Right forelimb (tissue), 1 donor: Measurements from ENCODE around the gene KIF1A.
A peak's percentile ranks its signal among the peaks of the same experiment; 100 is the strongest.

ENCODE experiments used
- DNase-seq: peaks from one replicate; pipeline ENCODE4 v3.0.0-alpha.2; 2018

Gene KIF1A, protein sequence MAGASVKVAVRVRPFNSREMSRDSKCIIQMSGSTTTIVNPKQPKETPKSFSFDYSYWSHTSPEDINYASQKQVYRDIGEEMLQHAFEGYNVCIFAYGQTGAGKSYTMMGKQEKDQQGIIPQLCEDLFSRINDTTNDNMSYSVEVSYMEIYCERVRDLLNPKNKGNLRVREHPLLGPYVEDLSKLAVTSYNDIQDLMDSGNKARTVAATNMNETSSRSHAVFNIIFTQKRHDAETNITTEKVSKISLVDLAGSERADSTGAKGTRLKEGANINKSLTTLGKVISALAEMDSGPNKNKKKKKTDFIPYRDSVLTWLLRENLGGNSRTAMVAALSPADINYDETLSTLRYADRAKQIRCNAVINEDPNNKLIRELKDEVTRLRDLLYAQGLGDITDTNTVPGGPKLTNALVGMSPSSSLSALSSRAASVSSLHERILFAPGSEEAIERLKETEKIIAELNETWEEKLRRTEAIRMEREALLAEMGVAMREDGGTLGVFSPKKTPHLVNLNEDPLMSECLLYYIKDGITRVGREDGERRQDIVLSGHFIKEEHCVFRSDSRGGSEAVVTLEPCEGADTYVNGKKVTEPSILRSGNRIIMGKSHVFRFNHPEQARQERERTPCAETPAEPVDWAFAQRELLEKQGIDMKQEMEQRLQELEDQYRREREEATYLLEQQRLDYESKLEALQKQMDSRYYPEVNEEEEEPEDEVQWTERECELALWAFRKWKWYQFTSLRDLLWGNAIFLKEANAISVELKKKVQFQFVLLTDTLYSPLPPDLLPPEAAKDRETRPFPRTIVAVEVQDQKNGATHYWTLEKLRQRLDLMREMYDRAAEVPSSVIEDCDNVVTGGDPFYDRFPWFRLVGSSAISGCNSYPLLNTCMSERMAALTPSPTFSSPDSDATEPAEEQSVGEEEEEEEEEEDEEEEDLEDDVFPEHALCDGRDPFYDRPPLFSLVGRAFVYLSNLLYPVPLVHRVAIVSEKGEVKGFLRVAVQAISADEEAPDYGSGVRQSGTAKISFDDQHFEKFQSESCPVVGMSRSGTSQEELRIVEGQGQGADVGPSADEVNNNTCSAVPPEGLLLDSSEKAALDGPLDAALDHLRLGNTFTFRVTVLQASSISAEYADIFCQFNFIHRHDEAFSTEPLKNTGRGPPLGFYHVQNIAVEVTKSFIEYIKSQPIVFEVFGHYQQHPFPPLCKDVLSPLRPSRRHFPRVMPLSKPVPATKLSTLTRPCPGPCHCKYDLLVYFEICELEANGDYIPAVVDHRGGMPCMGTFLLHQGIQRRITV (N-terminal part only)

DNA sequence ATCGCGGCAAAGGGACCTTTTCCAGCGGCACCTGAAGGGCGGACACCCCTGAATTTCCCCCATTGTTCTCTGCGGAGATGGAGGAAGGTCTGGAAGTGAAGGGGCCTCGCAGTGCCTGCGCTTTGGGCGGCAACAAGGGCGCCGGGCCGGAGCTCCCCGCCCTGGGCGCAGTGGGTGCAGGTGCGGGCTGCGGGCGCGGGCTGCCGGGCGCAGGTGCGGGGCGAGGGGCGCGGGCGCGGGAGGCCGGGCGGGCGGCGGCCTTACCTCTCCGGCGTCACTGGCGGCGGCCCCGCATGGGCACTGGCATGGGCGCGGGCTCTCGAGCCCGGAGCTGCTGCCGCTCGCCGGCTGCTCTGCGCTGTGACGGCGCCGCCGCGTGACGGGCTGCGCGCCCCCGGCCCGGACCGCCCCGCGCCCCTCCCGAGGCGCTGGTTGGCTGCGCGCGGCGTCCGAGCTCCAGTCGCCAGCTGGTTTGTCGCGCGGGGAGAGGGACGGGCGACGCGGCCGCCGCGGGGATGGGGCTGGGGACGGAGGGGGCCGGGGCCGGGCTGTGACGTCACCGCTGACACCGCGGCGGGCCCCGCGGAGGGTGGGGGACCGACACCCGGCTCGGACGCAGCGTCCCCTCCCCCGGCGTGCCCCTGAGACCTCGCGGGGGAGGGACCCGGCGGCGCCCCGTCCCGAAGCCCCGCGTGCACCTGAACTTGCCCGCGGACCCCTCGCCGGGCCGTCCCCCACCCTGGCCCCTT, at the start of gene KIF1A:
KIF1A (minus strand) TSS at position 362 of the 749 bp plus-strand sequence. CDS start 22,467 bp downstream, outside the sequence.
- DNase-seq = no peak

DNA sequence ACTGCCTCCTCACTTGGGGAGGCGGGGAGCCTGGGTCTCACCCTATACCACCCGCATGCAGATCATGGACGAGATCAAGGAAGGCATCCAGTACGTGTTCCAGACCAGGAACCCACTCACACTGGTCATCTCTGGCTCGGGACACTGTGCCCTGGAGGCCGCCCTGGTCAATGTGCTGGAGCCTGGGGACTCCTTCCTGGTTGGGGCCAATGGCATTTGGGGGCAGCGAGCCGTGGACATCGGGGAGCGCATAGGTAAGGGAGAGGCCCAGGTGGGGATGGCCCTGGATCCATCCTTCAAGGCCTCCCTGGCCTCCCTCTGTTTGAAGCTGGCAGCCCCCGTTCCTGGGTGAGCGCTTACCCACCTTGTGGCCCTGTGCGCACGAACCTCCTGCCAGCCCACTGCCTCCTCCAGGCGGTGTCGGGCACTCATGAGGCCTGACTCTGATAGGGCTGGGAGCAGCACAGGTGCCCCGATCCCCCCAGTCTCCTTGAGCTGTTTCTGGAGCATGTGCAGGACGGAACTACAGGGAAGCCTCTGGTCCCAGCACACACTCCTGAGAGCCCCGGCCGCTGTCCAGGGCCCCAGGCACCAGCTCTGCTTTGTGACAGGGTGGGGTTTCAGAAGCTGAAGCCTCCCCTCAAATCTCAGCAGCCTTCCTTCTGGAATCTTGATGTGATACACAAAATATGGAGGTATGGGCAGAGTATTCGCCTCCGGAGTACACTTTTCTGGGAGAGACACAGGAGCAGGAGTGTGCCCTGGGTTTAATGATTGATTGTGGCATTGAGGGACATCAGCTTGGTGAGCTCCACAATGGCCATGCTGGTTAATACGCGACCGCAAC, 49.3 kb upstream of the KIF1A start:
- DNase-seq = no peak

DNA sequence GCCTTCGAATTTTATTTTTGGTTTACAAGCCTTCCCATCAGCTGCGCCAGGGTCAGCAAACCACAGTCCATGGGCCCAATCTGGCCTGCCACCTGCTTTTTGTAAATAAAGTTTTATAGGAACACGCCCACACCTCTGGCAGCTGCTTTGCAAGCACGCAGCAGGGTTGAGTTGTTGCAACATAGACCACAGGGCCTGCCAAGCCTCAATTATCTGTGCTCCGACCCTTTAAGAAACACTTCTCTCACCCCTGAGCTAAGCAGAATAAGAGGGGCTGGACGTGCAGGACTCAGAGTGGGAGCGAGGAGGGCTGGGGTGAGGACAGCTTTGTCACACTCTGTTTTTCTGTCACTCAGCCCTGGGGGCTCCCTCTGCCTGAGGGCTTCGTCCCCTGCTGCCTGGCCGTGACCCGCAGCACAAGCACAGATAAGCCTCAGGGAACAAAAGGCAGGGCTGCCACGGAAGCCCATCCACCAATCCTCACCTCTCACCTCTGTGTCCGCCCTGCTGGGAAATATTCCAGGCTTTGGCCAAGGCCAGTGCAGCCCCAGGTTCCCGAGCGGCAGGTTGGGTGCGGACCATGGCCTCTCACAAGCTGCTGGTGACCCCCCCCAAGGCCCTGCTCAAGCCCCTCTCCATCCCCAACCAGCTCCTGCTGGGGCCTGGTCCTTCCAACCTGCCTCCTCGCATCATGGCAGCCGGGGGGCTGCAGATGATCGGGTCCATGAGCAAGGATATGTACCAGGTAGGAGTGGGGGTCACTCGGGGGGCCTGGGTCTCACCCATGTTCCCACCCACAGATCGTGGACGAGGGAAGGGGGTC, 48.5 kb upstream of the KIF1A start, which contains the start of gene AGXT:
AGXT (plus strand) TSS at position 539 of the 823 bp plus-strand sequence; CDS start at position 581, 42 bp downstream.
- DNase-seq = no peak

DNA sequence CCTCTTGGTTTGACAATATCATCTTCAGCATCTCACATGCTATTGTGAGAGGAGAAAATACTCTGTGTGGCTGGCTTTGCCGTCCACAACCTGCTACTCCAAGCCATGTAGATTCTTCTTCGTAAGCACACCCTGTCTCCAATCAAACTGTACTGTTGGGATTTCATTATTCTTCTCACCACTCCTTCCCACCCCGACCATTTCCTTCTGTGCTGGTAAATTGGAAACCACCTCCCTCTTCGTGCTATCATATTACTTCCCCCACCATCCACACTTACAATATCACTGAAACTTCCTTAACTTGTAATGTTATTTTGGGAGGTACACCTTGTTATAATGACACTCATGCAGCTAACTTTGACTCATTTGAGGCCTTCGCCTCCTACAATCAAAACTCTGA, 45.4 kb upstream of the KIF1A start:
- no peak for DNase-seq

DNA sequence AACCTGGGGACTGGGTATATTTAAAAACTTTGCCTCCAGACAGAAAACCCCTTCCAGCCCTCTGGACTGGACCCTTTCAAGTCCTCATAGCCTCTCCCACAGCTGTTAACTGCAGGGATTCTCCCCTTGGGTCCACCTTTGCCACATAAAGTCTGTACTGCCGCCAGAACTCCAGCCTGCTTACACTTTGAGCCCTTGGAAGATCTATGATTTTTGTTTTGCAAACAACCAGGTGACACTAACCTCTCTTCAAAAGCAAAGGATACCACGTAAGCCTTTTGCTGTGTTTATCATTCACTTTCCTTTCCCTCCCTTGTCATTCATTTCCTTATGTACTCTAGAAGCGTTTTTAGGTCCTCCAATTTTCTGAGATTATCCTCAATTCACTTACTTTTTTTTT, 44.5 kb upstream of the KIF1A start:
- no peak for DNase-seq

DNA sequence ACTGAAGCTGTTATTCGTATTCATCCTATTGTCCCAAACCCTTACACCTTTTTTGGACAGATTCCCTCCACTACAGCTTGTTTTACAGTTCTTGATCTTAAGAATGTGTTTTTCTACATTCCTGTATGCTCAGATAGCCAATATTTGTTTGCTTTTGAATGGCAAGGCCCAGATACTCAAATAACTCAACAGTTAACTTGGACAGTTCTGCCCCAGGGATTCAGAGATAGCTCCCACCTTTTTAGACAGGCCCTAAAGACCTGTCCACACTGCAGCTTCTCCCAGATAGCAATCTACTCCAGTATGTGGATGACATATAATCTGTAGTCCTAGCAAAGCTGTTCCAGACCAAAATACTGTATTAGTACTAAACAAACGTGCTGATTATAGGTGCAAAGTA, 41.5 kb upstream of the KIF1A start:
- DNase-seq = peak; percentile 1

DNA sequence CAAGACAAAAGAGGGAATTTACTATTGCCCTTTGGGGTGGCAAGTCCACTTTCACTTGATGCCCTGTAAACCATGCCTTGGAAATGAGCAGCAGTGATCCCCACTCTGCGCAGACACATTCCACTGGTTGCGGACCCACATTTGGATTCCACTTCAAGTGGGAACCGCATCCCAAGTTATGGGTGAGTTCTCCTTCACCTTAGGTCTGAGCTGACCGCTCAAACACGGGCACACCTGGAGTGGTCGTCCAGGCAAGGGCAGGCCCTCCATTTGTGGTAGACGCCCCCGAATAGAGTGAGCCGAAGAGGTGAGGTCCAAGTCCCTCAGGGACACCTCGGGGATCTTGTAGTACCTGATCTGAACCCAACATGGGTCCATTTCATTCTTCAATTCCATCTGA, 38.9 kb upstream of the KIF1A start:
- no peak for DNase-seq

DNA sequence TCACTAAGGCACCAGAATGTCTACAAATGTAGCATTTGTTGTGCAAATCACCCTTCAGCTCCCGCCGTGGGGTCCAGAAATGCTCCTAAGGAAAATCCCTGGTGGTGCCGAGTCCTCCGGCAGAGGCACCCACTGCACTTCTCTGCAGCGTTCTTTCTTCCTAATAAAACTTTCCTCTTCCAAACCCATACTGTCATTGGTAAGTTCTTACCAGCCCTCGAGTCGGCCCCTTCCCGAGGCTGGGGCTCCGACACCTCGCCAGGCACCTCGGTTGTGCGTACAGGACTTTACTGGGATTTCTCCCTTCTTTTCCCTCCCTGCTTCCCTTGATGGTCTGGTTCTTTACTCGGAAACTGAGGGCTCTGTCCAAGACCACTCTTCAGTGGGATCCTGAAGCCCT, 38.3 kb upstream of the KIF1A start:
- DNase-seq = peak; percentile 6

DNA sequence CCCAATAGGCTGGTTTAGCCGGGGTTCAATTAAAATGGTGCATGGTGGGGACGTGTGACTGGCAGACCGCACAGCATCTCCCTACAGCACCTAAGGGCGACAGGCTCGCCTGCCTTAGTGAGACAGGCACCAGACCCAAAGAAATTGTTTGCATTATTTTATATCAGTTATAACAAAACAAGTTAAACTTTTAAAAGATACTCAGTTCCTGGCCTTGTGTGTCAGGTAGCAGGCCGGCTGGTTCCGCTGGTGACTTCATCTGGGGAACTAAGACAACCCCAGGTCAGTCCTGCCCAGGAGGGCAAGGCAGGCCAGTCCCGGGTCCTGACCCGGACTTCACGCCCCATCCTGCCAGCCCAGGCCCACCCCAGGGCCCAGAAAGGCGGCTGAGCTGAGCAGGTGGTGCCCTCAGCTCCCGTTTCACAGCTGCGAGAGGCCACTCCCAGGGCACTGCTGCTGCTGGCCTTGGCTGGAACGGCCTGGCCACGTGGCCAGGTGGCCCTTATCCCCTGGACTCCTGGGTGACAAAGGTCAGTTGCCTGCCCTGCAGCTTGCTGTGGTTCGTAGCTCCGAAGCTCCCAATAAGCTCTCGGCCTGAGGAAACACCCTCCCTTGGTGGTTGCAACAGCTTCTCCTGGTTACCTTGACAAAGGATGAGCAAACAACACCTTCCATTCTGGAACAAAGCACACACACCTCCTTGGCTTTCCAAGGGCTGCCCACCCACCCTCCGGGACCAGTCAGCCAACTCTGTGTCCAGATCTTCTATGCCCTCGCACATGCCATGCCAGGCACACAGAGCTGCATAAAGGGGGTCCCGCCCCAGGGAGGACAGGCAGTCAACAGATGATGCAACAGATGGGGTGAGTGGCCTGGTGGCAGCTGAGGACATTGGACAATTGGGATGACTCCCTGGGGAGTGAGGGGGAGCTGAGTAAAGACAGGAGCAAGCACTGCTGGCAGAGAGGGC, 37.3 kb upstream of the KIF1A start:
- DNase-seq = no peak

DNA sequence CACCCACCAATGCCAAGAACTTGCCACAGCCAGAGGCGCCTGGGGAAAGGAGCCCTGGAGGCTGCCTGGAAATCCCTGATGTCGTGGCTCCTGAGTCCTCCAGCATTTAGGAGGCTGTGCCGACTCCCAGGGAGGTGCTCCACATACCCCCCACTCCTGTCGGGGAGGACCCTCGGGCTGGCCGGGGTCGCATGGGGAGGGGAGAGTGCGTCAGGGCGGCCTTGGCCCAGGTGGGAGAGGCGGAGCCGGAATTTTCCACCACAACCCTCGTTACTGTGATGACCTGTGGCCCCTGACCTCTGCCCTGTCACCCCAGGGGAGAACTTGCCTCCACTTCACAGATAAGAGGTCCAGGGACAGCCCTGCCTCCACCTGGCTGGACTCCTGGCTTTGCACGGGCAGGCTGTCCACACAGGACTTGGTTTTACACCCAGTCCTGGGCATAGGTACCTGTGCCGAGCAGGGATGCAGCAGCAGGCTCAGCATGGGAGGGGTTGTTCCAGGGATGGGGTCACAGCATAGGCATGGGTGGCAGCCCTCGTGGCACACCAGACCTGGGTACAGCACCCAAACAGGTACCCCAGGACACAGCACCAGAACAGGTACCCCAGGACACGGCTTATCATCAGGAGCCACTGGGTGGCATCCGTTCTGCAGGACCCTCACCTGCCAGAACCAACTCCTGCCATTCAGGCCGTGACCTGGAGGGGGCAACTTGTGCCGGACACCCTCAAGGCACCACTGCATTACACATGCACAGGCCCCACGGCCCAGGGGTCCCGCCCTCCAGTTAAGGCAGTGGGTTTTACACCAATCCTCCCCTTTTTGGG, 36.3 kb upstream of the KIF1A start:
- DNase-seq = peak; percentile 41

DNA sequence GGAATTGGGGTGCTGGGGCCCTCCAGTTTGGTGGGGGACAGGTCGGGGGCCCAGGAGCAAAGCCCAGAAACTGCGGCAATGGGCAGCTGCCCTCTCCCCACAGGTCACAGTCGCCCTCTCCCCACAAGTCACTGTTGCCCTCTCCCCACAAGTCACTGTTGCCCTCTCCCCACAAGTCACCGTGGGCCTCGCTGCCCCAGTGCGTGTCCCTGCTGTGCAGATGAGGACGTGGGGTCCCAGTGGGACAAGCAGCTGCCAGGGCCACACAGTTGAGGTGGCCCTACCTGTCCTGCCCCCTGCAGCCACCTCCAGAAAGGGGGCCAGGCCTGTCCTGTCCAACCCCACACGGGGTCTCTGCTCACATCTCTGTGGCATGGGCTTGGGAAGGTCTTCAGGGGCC, 35.7 kb upstream of the KIF1A start:
- DNase-seq = no peak

DNA sequence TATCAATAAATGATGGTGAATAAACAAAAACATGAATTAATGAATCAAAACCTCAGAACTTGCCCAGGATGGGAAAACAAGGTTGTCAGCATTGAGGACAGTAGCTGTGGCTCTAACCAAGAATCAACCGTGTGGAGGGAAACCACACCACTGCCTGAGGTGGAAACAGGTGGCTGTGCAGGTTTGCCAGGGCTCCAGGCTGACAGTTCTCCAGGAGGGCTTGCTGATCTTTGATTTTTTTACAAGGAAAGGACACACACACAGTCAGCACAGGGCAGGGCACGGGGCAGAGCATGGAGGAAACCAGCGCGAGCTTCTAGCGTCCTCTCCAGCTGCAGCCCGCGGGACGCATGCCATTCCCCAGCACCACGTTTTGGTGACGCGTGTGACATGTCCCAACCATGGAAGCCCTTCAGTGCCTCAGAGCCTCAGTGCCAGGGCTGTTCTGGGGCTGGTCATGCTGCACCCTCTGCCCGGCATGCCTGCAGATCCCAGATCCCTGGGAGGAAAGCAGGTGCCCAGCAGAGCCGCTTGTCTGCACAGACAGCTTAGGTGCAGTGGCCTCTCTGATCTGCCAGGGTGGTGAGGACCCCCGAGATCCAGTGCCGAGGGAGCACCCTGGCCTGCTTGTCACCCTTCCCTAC, 32.8 kb upstream of the KIF1A start:
- DNase-seq = no peak

DNA sequence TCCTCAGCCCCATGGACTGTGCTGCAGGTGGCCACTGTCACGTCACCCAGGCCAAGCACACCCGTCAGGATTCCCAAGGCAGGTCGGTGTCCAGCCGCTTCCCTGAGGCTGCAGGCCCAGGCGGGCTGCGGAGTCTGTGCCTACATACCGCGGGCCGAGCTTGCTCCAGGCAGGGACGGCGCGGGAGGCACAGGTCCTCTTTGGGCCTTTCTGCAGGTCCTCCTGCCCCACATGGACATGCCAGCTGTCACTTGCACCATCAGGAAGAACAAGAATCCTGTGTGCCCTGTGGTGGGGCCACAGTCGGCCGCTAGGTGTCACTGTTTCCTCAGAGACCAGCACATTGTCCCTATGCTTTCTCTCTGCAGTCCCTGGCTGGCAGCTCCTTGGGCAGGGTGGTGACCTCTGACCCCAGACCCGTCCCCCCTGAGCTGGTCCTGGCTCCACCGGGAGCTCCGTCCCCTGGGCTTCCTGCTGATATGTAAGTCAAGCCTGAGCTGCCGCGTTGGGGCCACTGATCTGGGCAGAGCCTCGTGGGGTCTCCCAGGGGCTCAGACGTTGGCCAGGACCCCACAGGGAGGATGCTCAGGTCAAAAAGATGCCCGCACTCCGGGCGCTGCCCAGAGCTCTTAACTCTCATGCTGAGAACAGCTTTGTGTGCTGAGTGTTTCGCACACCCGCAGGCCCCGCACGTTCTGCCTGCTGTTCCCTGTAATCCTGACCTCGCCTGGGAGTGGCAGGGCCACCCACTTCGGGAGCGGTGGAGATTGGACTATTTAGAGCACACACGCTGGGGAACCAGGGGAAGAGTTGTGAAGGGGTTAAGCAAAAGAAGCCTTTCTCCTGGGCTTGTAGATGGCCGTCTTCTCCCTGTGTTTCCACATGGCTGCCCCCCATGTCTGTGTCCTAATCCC, 31.3 kb upstream of the KIF1A start:
- DNase-seq = peak; percentile 88

DNA sequence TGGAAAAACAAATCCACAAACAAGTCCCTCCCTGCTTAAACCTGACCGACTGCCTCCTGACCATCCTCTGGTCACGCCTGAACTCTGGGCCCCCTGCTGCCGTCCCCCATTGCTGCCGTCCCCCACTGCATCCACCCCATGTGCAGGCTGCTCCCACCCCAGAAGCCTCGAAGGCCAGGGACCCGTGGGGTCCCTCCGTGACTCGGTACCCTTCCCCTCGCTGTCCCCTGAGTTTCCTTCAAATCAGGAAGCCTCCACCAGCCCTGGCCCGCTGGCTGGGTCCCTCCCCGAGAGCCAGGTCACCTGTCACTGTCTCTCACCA, 30.7 kb upstream of the KIF1A start:
- no peak for DNase-seq

DNA sequence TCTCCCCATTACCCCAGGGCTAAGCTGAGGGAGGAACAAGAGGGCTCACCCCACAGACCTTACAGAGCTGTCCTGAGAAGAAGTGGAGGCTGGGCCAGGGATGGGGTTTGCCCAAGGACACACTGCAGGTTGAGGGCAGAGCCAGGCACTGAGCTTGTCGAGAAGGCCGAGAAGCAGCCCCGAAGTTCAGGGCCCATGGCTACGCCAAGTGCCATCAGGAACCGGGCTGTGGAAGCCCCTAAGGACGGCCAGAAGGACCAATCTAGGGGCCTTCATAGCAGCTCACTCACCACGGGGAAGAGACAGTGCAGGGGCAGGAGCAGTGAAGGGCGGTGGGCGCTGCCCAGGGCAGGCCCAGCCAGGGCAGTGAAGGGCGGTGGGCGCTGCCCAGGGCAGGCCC, 30.0 kb upstream of the KIF1A start:
- no peak for DNase-seq

DNA sequence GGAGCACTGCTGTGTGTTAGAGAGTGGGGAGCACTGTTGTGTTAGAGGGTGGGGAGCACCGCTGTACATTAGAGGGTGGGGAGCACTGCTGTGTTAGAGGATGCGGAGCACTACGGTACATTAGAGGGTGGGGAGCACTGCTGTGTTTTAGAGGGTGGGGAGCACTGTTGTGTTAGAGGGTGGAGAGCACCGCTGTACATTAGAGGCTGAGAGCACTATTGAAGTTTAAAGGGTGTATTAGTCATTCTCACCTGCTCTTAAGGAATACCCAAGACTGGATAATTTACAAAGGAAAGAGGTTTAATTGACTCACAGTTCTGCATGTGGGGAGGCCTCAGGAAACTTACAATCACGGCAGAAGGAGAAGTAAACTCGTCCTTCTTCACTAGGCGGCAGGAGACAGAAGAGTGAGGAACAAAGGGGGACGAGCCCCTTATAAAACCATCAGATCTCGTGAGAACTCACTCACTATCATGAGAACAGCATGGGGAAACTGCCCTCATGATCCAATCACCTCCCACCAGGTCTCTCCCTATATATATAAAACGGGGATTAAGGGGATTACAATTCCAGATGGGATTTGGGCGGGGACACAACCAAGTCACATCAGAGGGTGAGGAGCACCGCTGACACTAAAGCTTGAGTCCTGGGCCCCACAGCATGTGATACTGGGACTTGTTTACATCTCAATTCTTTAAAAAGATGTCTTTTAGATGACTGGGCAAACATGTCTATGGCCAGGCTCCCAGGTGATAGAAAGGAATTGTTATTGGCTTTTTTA, 29.1 kb upstream of the KIF1A start:
- DNase-seq = no peak
